GM19238 (cell line): ENCODE data around the gene POU5F2.

Experiments
- DNase-seq: peaks from one replicate; pipeline ENCODE4 v3.0.0; 2011; ENCODE audit warnings: low spot score; ENCODE audit not compliant: insufficient read length

POU5F2 gene

DNA sequence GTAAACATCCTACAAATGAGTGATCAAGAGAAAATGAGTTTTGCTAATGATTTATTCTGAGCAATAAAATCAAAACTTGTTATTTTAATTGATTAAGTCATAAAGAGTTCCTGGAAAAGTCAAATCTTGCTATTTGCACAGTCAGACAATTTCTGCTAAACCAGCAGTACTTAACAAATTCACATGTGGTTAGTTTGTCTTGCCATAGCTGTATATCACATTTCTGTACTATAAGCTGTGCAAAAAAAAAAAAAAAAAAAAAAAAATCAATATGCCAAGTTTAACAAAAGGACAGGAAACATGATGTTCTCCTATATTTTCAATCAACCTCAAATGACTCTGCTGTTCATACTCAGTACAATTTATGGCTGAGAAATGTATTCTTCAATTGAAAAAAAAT, 24.9 kb downstream of the POU5F2 start:
- DNase-seq = no peak

GRCh38 chr5:93715761-93716160, 25.6 kb downstream of the POU5F2 start:
- DNase-seq = no peak

GRCh38 chr5:93715327-93715726, 26.1 kb downstream of the POU5F2 start:
- no peak for DNase-seq

- no peak for DNase-seq
These were observed 33.0 kb downstream of the POU5F2 start for GRCh38 chr5:93708442-93708841.

DNA sequence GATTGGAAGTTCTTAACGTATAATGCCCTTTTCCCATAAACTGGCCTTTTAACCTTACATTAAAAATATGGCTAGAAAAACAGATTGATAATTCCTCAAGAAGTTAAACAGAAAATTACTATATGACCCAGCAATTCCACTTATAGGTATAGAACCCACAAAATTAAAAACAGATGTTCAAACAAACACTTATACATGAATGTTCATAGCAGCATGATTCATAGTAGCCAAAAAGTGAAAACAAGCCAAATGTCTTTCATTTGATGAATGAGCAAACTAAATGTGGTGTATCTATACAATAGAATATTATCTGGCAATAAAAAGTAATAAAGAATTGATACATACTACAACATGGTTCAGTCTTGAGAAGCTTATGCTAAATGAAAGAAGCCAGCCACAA, 35.5 kb downstream of the POU5F2 start:
- no peak for DNase-seq

- DNase-seq = no peak
These were observed 36.4 kb downstream of the POU5F2 start for GRCh38 chr5:93704996-93705395.

DNA sequence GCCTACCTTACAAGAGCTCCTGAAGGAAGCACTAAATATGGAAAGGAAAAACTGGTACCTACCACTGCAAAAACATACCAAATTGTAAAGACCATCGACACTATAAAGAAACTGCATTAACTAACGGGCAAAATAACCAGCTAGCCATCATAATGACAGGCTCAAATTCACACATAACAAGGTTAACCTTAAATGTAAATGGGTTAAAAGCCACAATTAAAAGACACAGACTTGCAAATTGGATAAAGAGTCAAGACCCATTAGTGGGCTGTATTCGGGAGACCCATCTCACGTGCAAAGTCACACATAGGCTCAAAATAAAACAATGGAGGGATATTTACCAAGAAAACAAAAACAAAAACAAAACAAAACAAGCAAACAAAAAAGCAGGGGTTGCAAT, 49.4 kb downstream of the POU5F2 start:
- DNase-seq = no peak
